ENCODE measurements around the gene EPHA3.
A peak's percentile ranks its signal among the peaks of the same experiment; 100 is the strongest.

The EPHA3 gene

GRCh38 chr3:89107461-89108290 lies at the start of gene EPHA3:
Gene EPHA3, plus strand, starts transcription at chr3:89107621. Its CDS starts 128 bp downstream, at chr3:89107749.
- DNase-seq: peak; percentile 30 to 35

GRCh38 chr3:89058371-89058770 lies 49.0 kb upstream of the EPHA3 start:
- no peak for DNase-seq

- DNase-seq: no peak
Measured at GRCh38 chr3:89059211-89059925, 48.1 kb upstream of the EPHA3 start.

- no peak for DNase-seq
Measured at GRCh38 chr3:89061259-89061658, 46.2 kb upstream of the EPHA3 start.

GRCh38 chr3:89067736-89068135 lies 39.7 kb upstream of the EPHA3 start:
- no peak for DNase-seq

GRCh38 chr3:89072642-89073041 lies 34.8 kb upstream of the EPHA3 start:
- no peak for DNase-seq

GRCh38 chr3:89079944-89080343 lies 27.5 kb upstream of the EPHA3 start:
- no peak for DNase-seq

GRCh38 chr3:89087851-89088250 lies 19.6 kb upstream of the EPHA3 start:
- no peak for DNase-seq

GRCh38 chr3:89098173-89098572 lies 9.2 kb upstream of the EPHA3 start:
- DNase-seq: no peak

GRCh38 chr3:89098964-89099585 lies 8.3 kb upstream of the EPHA3 start:
- peak; percentile 19 to 38 for DNase-seq

- DNase-seq: no peak
Measured at GRCh38 chr3:89101251-89101650, 6.2 kb upstream of the EPHA3 start.

GRCh38 chr3:89101921-89102320 lies 5.5 kb upstream of the EPHA3 start:
- no peak for DNase-seq

GRCh38 chr3:89104499-89104898 lies 2.9 kb upstream of the EPHA3 start:
- DNase-seq: no peak

- DNase-seq: no peak
Measured at GRCh38 chr3:89105503-89105902, 1.9 kb upstream of the EPHA3 start.

- DNase-seq: no peak
Measured at GRCh38 chr3:89108291-89108550, 800 bp downstream of the EPHA3 start.

- DNase-seq: no peak
Measured at GRCh38 chr3:89113344-89113743, 5.9 kb downstream of the EPHA3 start.

- DNase-seq: peak; percentile 10 to 18
Measured at GRCh38 chr3:89113893-89114840, 6.7 kb downstream of the EPHA3 start.

GRCh38 chr3:89114841-89115223 lies 7.4 kb downstream of the EPHA3 start:
- DNase-seq: no peak

- DNase-seq: no peak
Measured at GRCh38 chr3:89116476-89116875, 9.1 kb downstream of the EPHA3 start.

GRCh38 chr3:89138048-89138447 lies 30.6 kb downstream of the EPHA3 start:
- no peak for DNase-seq

GRCh38 chr3:89139870-89140269 lies 32.4 kb downstream of the EPHA3 start:
- no peak for DNase-seq

GRCh38 chr3:89144080-89144479 lies 36.7 kb downstream of the EPHA3 start:
- no peak for DNase-seq

GRCh38 chr3:89145995-89146394 lies 38.6 kb downstream of the EPHA3 start:
- no peak for DNase-seq
